Suprapubic skin (tissue), 4 donors: ENCODE results near the gene DHX8. TPM values are rescaled to one million over a fixed set of nuclear protein-coding genes. Genes with fewer than 3 reads are reported as not detected.
A peak's percentile ranks its signal among the peaks of the same experiment; 100 is the strongest.

Experiments
- DNase-seq, 2 donors: peaks; one replicate each; pipeline ENCODE4 v3.0.0-alpha.2; 2019; ENCODE audit warnings: low spot score in 2 of 2
- H3K27ac ChIP-seq: fragments of 200-600 bp; sonication (generic); one replicate; pipeline ENCODE4 v1.5.1; 2019
- H3K27me3 ChIP-seq: fragments of 200-600 bp; sonication (generic); one replicate; pipeline ENCODE4 v1.5.1; 2019
- H3K36me3 ChIP-seq: fragments of 200-600 bp; sonication (generic); one replicate; pipeline ENCODE4 v1.5.1; 2019
- H3K4me1 ChIP-seq: fragments of 200-600 bp; sonication (generic); one replicate; pipeline ENCODE4 v1.5.1; 2019
- H3K4me3 ChIP-seq: fragments of 200-600 bp; sonication (generic); one replicate; pipeline ENCODE4 v1.5.1; 2019; ENCODE audit warnings: mild to moderate bottlenecking
- H3K9me3 ChIP-seq: fragments of 200-600 bp; sonication (generic); one replicate; pipeline ENCODE4 v1.5.1; 2019
- CTCF ChIP-seq, 2 donors: fragments of 200-600 bp in 1 of 2; fragments of 450-650 bp in 1 of 2; sonication (generic) in 1 of 2; IDR thresholded peaks; one replicate each; pipeline ENCODE4 v1.5.1; 2016 to 2019; ENCODE audit warnings: antibody characterized with exemption in 2 of 2, mild to moderate bottlenecking in 1 of 2, moderate library complexity in 1 of 2
- EP300 ChIP-seq: sonication (generic); formaldehyde crosslinking; IDR thresholded peaks from one replicate; pipeline ENCODE4 v1.6.1; 2017; ENCODE audit warnings: antibody characterized with exemption
- POLR2A ChIP-seq, 2 donors: fragments of 450-650 bp; IDR thresholded peaks; one replicate each; pipeline ENCODE4 v1.6.1; 2017; ENCODE audit warnings: antibody characterized with exemption in 2 of 2, mild to moderate bottlenecking in 2 of 2, moderate library complexity in 2 of 2
- POLR2AphosphoS5 ChIP-seq, 3 donors: sonication (generic); formaldehyde crosslinking; IDR thresholded peaks; one replicate each; pipeline ENCODE4 v1.6.1; 2017; ENCODE audit warnings: antibody characterized with exemption in 3 of 3
- WGBS: methylation state at CpG from one replicate; pipeline ENCODE4 v1.1.5; 2018; 5-methylcytosine and 5-hydroxymethylcytosine counted together
- total RNA-seq, 4 donors: library from RNA; depleted of rRNA; stranded (reverse); fragments of >200 nt; gene quantifications; one replicate each; pipeline ENCODE4 v1.1.0, GENCODE V29; 2016

The DHX8 gene
- total RNA-seq, 4 donors from 2014 or later, result 31.4 to 57.1 (median 46.1) TPM

DNA sequence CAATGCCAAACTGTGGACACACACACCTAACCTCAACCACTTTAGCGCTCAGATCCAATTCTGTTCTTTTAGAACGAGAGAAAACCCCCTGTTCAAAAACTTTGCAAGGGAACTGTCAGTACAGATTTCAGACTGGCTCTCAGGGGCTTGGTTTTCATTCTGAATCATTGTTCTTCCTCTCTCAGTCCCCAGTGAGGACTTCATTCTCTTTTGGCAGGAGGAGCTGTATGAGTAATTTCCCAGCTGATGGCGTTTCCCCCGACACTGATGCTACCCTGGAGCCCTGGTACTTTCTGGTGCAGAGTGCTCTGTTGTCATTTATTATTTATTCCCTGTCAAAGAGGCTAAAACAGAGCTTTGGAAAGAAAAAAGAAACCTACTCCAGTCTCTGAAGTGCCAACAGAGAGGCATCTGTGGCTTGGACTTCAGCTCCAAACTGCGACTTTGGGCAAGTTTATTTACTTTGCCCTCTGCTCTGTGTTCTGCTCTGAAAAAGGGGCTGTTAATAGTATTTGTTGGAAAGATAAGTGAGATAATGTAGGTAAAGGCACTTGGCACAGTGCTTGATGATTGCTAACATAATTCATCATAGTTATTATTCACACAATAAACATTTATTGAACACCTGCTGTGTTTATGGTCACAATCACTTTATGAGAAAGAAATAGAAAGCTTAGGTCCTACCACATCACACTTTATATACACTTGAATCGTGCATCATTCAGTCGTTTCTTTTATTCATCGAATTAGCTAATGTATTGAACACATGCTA lies 34.0 kb downstream of the DHX8 start:
- WGBS, result 76% methylated on average over 8 of the region's 8 CpGs
- Histone ChIP-seq H3K9me3 (no peaks in the 10 kb centered on the region), H3K4me3 (no peak overlapping the region), H3K27me3 (no peaks in the 10 kb centered on the region), H3K27ac (no peak overlapping the region), H3K4me1 (no peaks in the 10 kb centered on the region), H3K36me3 (peaks cover 91% of the 10 kb centered on the region)
- DNase-seq, result peak in 1 of 2 donors; percentile 2
- no peak for TF ChIP-seq EP300
- TF ChIP-seq POLR2AphosphoS5 (IDR thresholded peaks at IDR 0.05), result no peak
- no peak for TF ChIP-seq CTCF (IDR thresholded peaks at IDR 0.05)
- no peak for TF ChIP-seq POLR2A (IDR thresholded peaks at IDR 0.05)

- Histone ChIP-seq H3K4me3 (no peak overlapping the region), H3K27ac (no peak overlapping the region), H3K27me3 (no peaks in the 10 kb centered on the region), H3K9me3 (no peaks in the 10 kb centered on the region), H3K36me3 (peaks cover 97% of the 10 kb centered on the region), H3K4me1 (no peaks in the 10 kb centered on the region)
- peak in 1 of 2 donors; percentile 34 for DNase-seq
- TF ChIP-seq POLR2A (IDR thresholded peaks at IDR 0.05) (no peak), CTCF (IDR thresholded peaks at IDR 0.05) (no peak), EP300 (no peak), POLR2AphosphoS5 (IDR thresholded peaks at IDR 0.05) (no peak)
- WGBS, result 93% methylated on average over 4 of the region's 4 CpGs
Observed at GRCh38 chr17:43521389-43521788, 37.6 kb downstream of the DHX8 start.

- 85% methylated on average over 8 of the region's 8 CpGs for WGBS
- Histone ChIP-seq H3K27ac (no peak overlapping the region), H3K4me3 (no peak overlapping the region), H3K27me3 (no peaks in the 10 kb centered on the region), H3K9me3 (no peaks in the 10 kb centered on the region), H3K4me1 (peaks cover 9% of the 10 kb centered on the region), H3K36me3 (peaks cover 72% of the 10 kb centered on the region)
- no peak for TF ChIP-seq POLR2A (IDR thresholded peaks at IDR 0.05)
- TF ChIP-seq EP300, result no peak
- no peak for TF ChIP-seq POLR2AphosphoS5 (IDR thresholded peaks at IDR 0.05)
- TF ChIP-seq CTCF (IDR thresholded peaks at IDR 0.05), result no peak
- DNase-seq, result no peak
Observed at GRCh38 chr17:43524945-43525575, 41.3 kb downstream of the DHX8 start.

DNA sequence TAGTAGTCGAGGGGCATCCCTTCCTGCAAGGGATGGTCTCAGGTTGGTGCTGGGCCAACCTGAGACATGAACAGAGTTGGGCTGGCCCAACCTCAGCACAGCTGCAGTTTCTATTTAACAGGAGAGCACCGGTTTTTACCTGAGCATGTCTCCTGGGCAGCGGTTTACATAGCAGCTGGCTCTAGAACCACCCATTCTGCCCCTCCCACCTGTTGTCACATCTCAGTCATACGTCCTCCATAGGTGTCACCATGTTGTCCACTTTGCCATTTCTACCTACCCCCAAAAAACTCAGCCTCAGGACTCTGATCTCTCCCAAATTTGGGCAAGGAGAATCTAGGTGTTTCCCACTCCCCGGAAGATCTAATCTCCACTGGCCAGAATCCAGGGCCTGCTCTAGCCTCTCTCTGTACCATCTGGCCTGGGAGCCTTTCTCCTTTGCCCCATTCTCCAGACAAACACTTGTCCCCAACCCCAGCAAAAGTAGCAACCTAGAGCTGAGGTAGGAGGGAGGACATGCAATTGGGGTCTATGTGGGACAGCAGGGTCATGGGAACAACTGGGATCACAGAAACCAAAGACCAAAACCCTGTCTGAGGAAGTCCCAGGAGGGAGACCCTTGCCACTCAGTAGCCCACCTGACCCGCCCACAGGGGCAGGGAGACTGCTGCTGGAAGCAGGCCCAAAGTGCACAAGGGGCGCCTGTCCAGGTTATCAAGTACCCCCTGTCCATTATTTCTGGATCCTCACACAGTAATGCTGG lies 43.3 kb downstream of the DHX8 start:
- Histone ChIP-seq H3K27ac (no peak overlapping the region), H3K36me3 (peaks cover 52% of the 10 kb centered on the region), H3K27me3 (no peaks in the 10 kb centered on the region), H3K9me3 (no peaks in the 10 kb centered on the region), H3K4me1 (peaks cover 17% of the 10 kb centered on the region), H3K4me3 (no peak overlapping the region)
- TF ChIP-seq EP300, result no peak
- TF ChIP-seq CTCF (IDR thresholded peaks at IDR 0.05), result no peak
- TF ChIP-seq POLR2AphosphoS5 (IDR thresholded peaks at IDR 0.05), result no peak
- TF ChIP-seq POLR2A (IDR thresholded peaks at IDR 0.05), result no peak
- 72% methylated on average over 7 of the region's 7 CpGs for WGBS
- peak in 1 of 2 donors; percentile 4 for DNase-seq
